Fibroblast of skin of right biceps (primary cell): ENCODE measurements around the gene ETV3L.
A peak's percentile ranks its signal among the peaks of the same experiment; 100 is the strongest.

Experiments
- DNase-seq: peaks from one replicate; pipeline ENCODE4 v3.0.0-alpha.2; 2013

The ETV3L gene

GRCh38 chr1:157131281-157131680 lies 31.7 kb upstream of the ETV3L start:
- DNase-seq, result no peak

DNA sequence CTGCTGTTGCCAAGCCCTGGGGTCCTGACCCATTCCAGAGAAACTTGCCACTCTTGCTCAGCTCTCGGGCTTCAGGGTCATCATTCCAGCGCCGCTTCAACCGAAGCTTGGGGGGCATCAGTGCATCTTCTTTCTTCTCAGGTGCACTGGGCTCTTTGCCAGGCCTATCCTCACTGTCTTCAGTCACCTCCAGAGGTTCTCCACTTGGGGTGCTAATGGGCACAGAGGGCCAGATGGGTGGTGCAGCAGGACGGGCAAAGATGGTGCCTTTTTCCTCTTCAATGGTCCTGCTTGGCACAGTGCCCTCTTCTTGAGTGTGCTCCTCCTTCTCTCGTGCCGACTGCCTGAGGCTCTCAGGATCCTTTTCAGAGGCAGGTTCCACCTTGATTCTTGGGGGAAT lies 25.2 kb upstream of the ETV3L start:
- DNase-seq, result no peak

- DNase-seq, result no peak
Measured at GRCh38 chr1:157119448-157119847, 19.8 kb upstream of the ETV3L start.

DNA sequence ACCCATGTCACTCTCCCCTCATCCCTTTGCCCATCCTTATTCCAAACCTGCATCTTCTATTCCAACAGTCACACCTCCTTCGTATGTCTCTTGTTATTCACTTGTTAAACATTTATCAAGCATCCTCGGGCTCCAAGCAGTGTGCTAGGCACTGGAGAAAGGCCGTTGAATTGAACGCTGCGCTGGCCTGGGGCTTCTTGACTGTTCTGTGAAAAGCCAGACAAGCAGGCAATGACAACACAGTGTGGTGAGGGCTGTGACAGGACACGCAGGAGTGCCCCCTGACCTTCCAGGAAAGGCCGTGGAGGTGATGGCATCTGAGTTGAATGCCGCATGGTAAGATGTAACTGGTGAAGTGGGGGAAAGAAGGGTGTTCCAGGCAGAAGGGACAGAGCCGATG lies 19.4 kb upstream of the ETV3L start:
- DNase-seq, result no peak

GRCh38 chr1:157117527-157118057 lies 18.0 kb upstream of the ETV3L start:
- DNase-seq, result no peak

GRCh38 chr1:157116737-157117103 lies 17.1 kb upstream of the ETV3L start:
- no peak for DNase-seq

GRCh38 chr1:157115851-157116736 lies 16.5 kb upstream of the ETV3L start:
- DNase-seq, result no peak

- no peak for DNase-seq
Measured at GRCh38 chr1:157115429-157115838, 15.8 kb upstream of the ETV3L start.

DNA sequence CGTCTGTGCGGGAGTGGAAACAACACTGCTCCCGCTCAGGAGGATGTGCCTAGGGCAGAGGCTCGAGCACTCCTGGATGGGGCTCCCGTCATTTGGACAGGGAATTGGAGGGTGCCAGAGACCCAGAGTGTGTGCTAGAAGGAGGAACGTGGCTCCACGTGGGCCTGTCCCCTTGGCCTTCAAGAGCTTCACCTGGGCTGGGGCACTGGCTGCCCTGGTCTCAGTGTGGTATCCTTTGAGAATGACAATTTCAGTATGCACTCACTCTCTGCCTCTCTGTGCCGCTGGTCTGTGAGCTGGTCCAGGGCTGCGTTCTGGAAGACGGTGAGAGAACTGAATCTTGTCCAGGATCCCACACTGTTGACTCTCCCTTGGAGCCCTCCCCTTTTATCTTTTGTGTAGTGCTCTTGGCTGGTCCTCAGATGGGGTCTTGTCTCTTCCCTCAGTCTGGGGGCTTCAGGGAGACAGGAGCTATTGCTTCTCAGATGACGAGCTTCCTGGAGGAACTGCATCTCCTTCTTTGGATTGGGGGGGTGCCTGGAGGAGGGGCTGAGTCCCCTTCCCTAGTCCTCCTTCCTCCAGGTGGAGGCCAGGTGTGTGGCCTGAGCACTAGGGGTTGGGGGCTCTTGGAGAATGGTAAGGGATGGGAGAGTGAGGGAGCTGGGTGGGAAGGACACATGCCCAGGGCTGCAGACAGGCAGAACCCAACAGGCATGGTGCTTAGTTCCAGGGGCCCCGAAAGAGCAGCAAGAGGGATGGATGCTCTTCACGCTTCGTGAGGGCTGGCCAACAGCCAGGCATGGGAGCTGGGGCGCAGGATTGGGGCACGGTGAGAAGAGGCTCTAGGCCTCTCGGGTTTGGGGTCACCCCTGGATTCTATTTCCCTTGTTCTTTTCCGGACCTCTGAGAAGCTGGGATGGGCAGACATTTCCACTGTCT lies 14.8 kb upstream of the ETV3L start:
- DNase-seq, result no peak

DNA sequence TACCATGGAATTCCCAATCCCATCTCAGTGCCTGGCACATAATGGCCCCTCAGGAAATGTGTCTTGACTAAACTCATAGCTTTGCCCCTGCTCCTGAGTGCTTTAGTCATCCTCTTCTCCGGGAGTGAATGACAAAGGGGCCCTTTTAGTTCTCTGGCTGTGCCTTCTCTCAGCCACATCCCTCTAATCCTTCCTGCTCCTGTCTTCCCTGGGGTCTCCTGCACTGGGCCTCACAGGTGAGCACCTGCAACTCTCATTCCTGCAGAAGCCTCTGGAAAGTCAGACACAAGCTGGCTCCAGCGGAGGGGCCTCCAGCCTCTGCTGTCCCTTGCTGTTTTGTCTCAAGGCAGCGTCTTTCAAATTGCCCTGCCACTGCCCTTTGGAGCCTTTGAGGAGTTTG lies 14.0 kb upstream of the ETV3L start:
- no peak for DNase-seq

DNA sequence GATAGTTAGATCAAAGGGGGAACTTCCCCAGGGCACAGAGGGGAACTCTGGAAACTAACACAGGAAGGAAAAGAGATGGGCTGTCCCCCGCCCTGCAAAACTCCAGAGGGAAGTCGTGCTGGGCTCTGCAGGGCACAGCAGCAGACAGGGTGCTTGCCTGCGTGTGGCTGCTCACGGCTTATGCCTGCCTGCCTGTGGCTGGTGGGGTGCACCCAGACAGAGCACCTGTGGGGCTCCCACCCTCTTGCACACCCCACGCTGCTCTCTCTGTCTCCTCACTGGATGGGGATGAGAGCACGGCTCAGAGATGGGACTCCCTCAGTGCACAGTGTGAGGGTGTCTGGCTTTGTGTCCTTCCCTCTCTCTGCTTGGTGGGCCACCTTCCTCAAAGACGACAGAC lies 13.5 kb upstream of the ETV3L start:
- DNase-seq, result no peak

DNA sequence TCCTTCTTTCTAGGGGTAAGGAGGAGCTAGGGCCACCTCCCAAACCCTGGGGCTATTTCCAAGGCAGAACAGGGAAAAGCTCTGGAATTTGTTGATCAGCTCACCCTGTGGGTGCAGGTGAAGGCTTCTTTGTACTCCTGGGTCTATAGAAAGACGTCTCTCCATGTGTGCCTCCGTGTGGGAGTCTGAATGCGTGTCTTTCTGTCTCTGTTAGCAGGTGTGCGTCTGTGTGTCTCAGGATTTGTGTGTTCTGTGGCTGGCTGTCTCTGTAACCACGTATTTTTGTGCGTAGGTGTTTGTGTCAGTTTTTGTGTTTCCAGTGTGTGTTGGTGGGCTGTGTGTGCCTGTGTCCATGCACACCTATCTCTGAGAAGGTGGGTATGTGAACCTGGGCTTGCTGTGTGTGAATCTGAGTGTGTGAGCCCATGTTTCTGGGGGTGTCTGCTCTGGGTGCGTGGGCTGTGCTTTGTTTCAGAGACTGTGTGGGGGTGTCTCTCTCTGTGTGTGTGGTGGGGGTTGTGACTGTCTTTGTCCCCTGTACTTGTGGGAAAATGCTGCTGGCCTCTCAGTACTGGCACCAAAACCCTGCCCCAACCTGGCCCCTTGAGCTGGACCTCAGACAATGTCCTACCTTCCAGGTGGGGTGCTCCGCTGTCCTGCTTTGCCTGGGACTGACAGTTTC lies 12.7 kb upstream of the ETV3L start:
- DNase-seq, result no peak

DNA sequence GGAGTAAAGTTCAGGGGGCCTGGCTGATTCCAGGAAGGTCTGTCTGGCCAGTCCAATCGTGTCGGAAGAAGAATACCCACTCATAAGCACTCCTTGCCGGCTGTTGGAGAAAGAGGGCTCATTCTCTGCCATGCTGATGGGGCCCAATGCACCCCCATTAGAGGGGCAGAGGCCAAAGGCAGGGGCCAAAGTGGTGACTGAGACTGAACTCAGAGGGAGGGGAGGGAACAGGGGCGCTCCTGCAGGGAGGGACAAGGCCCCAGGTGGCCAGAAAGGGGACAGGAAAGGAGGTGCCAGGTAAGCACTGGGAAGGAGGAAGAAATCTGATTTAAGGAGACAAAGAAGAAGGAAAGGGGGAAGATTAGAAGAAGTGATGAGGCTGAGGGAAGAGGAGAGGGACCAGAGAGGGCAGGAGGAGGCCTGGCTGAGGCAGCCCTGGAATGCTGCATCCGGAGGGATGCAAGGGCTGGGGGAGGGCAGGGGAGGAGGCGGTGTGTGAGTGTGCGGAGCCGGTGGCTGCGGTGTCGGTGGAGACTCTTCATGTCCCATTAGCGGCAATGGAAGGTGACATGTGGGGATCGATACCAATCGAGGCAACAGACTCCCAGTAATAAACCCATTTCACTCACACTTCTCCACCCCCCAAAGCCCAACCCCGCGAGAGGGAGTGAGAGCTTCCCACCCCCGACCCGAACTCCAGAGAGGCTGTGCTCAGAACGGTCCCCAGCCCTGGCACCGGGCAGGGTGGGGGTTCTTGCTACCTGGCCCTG lies 12.0 kb upstream of the ETV3L start:
- DNase-seq, result no peak

DNA sequence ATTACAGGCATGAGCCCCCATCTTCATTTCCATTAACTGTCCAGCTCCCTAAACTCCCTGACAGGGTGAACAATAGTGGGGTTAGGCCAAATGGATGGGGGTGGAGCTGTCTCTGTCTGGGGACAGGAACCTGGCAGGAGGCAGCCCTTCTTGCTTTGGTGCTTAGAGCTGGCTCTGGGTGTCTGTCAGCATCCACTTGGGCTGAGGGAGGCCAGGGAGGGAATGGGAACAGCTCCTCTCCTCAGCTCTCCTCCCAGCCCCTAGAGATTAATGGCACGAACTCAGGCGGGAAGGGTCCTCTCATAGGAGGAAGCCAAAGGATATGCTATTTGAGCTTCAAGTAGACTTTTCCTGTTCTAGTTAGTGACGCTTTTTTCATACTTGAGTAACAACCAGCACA lies 11.1 kb upstream of the ETV3L start:
- no peak for DNase-seq

DNA sequence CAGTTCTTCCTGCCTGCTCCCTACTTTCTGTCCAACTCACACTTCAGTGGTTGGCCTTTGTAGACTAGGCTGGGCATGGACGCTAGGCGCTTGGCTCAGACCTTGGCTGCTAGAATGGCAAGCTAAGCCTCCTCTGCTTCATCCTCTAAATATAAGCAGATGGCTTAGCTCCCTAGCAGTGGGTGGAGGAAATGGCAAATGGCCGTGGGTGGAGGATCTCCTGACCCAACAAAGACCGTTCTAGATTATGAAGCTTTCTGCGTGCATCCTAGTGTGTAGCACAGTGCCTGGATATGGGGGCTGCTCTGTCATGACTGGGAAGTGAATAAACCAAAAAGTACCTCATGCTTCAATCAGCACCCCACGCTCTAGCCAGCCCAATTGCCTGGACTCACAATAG lies 10.4 kb upstream of the ETV3L start:
- DNase-seq, result no peak

DNA sequence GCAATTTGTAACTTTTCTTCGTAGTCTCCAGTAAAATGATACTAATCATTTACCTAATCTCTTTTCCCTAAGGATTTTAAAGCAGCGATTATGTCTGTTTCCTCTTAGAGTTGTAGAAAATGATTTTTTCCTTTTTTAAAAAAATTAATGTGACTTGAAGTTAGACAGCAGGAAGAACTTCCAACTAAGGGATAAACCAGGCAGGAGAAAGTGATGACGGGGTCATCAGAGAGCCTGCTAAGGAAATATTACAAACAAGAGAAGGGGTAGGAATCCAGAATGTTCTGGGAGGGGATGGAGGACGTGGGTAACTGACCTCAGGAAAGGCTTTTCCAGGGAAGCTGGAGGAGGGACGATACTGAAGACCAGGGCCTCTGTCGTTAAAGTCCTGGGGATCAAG lies 8.8 kb upstream of the ETV3L start:
- no peak for DNase-seq

- no peak for DNase-seq
Measured at GRCh38 chr1:157107702-157108101, 8.1 kb upstream of the ETV3L start.

- no peak for DNase-seq
Measured at GRCh38 chr1:157106813-157107189, 7.2 kb upstream of the ETV3L start.

GRCh38 chr1:157105988-157106812 lies 6.6 kb upstream of the ETV3L start:
- peak; percentile 87 for DNase-seq

DNA sequence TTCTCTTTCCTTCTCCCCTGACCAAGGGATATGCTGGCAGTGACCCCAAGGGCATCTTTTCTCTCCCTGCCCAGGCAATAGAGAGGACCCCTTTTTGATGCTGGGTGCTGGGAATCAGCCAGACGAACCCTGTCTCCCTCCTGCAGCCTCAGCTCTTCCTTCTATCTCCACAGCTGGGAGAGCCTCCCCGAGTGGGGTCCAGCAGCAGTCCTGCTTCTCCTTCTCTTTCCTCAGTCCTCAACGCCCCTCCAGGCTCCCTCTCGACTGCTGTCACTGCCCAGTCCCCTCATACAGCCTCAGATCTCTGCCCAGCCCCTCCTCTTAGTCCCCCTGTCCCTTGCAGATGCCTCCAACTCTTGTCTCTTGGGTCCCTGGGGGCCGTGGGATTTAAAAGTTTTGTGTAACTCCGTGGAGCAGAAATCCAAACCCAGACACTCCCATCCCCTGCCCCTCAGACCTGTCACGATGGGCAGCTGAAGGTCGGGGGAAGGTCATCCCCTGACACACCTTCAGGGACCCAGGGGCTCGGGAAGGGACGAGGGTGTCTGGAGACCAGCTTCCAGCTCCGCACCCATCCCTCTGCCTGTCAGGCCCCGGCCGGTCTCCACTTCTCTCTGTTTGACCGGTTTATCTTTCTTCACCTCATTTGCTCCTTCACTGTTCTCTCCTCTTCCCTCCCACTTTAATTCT lies 5.8 kb upstream of the ETV3L start:
- DNase-seq, result no peak
